Mesothelial cell of epicardium (in vitro differentiated cells): ENCODE measurements around the gene ZNF484. TPM values are rescaled to one million over a fixed set of nuclear protein-coding genes. Genes with fewer than 3 reads are reported as not detected.
"Not testable (repeated sequence)": the region's sequence is repeated elsewhere in the genome, so short reads cannot be mapped to it uniquely, and the experiment has no call there.

Experiments
- DNase-seq, 2 experiments: peaks; one replicate each; pipeline ENCODE4 v3.0.0; 2021; ENCODE audit warnings: low spot score in 2 of 2; ENCODE audit not compliant: unreplicated experiment in 2 of 2
- H3K27ac Mint-ChIP-seq: 2 replicates; pipeline ENCODE4 v1.8.0; 2021; ENCODE audit warnings: mixed read lengths
- H3K27me3 Mint-ChIP-seq: 2 replicates; pipeline ENCODE4 v1.8.0; 2021; ENCODE audit warnings: low read depth, mixed read lengths
- H3K36me3 Mint-ChIP-seq: 2 replicates; pipeline ENCODE4 v1.8.0; 2021; ENCODE audit warnings: mixed read lengths
- H3K4me1 Mint-ChIP-seq: 2 replicates; pipeline ENCODE4 v1.8.0; 2021; ENCODE audit warnings: mixed read lengths
- H3K4me3 Mint-ChIP-seq: 2 replicates; pipeline ENCODE4 v1.8.0; 2021; ENCODE audit warnings: mild to moderate bottlenecking, moderate library complexity, mixed read lengths
- H3K9me3 Mint-ChIP-seq: 2 replicates; pipeline ENCODE4 v1.8.0; 2021; ENCODE audit warnings: mixed read lengths
- CTCF ChIP-seq: fragments of 200-600 bp; sonication (generic); IDR thresholded peaks from one replicate; pipeline ENCODE4 v1.5.0; 2021; ENCODE audit warnings: antibody characterized with exemption; ENCODE audit not compliant: unreplicated experiment
- total RNA-seq: library from RNA; stranded (reverse); gene quantifications from 3 replicates; pipeline ENCODE4 v1.2.1, GENCODE V29; 2021

ZNF484 gene
- total RNA-seq, 1 donor from 2014 or later = 14.2 TPM

GRCh38 chr9:92846662-92847145, 31.1 kb downstream of the ZNF484 start:
- Mint-ChIP-seq H3K27me3 (no peaks in the 10 kb centered on the region), H3K4me1 (no peaks in the 10 kb centered on the region), H3K4me3 (no peak overlapping the region), H3K27ac (no peak overlapping the region), H3K9me3 (peaks cover 61% of the 10 kb centered on the region), H3K36me3 (peaks cover 86% of the 10 kb centered on the region)
- TF ChIP-seq CTCF = no peak
- no peak for DNase-seq

GRCh38 chr9:92838411-92838810, 39.4 kb downstream of the ZNF484 start:
- not testable (repeated sequence) for H3K27me3 Mint-ChIP-seq
- peaks cover 54% of the 10 kb centered on the region for H3K9me3 Mint-ChIP-seq

GRCh38 chr9:92837191-92837590, 40.6 kb downstream of the ZNF484 start:
- TF ChIP-seq CTCF = no peak
- no peak overlapping the region for H3K27ac Mint-ChIP-seq
- DNase-seq = no peak
- no peaks in the 10 kb centered on the region for H3K4me1 Mint-ChIP-seq
- peaks cover 53% of the 10 kb centered on the region for H3K9me3 Mint-ChIP-seq
- peaks cover 18% of the 10 kb centered on the region for H3K36me3 Mint-ChIP-seq
- no peak overlapping the region for H3K4me3 Mint-ChIP-seq
- no peaks in the 10 kb centered on the region for H3K27me3 Mint-ChIP-seq

More at GRCh38 chr9:92838411-92838810, 39.4 kb downstream of the ZNF484 start:
- not testable (repeated sequence) for H3K27ac Mint-ChIP-seq, DNase-seq, H3K4me3 Mint-ChIP-seq, H3K4me1 Mint-ChIP-seq
- H3K36me3 Mint-ChIP-seq = peaks cover 22% of the 10 kb centered on the region

GRCh38 chr9:92829420-92829819, 48.4 kb downstream of the ZNF484 start:
- DNase-seq = no peak
- Mint-ChIP-seq H3K36me3 (peaks cover 7% of the 10 kb centered on the region), H3K27me3 (peaks cover 24% of the 10 kb centered on the region), H3K9me3 (peaks cover 24% of the 10 kb centered on the region), H3K27ac (no peak overlapping the region), H3K4me3 (no peak overlapping the region), H3K4me1 (no peaks in the 10 kb centered on the region)
- TF ChIP-seq CTCF = no peak

- H3K4me3 Mint-ChIP-seq, H3K27ac Mint-ChIP-seq, H3K9me3 Mint-ChIP-seq, H3K36me3 Mint-ChIP-seq, H3K4me1 Mint-ChIP-seq, DNase-seq: not testable (repeated sequence)
- peaks cover 45% of the 10 kb centered on the region for H3K27me3 Mint-ChIP-seq
These were observed 52.8 kb downstream of the ZNF484 start for GRCh38 chr9:92825065-92825464.

- Mint-ChIP-seq H3K27ac (no peak overlapping the region), H3K36me3 (no peaks in the 10 kb centered on the region), H3K4me3 (no peak overlapping the region), H3K27me3 (peaks cover 60% of the 10 kb centered on the region), H3K9me3 (no peaks in the 10 kb centered on the region), H3K4me1 (no peaks in the 10 kb centered on the region)
- no peak for TF ChIP-seq CTCF
- DNase-seq = no peak
These were observed 56.9 kb downstream of the ZNF484 start for GRCh38 chr9:92820964-92821363.

- H3K4me3 Mint-ChIP-seq, H3K36me3 Mint-ChIP-seq, H3K9me3 Mint-ChIP-seq, DNase-seq, H3K27ac Mint-ChIP-seq, H3K4me1 Mint-ChIP-seq: not testable (repeated sequence)
- peaks cover 63% of the 10 kb centered on the region for H3K27me3 Mint-ChIP-seq
These were observed 57.9 kb downstream of the ZNF484 start for GRCh38 chr9:92819898-92820297.

GRCh38 chr9:92809629-92810326, 68.1 kb downstream of the ZNF484 start:
- not testable (repeated sequence) for H3K9me3 Mint-ChIP-seq, H3K4me1 Mint-ChIP-seq, H3K36me3 Mint-ChIP-seq, H3K27ac Mint-ChIP-seq, DNase-seq
- peaks cover 83% of the 10 kb centered on the region for H3K27me3 Mint-ChIP-seq
- peak overlapping the region; percentile 67 for H3K4me3 Mint-ChIP-seq
